ENCODE measurements around the gene CDC42EP3.

The CDC42EP3 gene

DNA sequence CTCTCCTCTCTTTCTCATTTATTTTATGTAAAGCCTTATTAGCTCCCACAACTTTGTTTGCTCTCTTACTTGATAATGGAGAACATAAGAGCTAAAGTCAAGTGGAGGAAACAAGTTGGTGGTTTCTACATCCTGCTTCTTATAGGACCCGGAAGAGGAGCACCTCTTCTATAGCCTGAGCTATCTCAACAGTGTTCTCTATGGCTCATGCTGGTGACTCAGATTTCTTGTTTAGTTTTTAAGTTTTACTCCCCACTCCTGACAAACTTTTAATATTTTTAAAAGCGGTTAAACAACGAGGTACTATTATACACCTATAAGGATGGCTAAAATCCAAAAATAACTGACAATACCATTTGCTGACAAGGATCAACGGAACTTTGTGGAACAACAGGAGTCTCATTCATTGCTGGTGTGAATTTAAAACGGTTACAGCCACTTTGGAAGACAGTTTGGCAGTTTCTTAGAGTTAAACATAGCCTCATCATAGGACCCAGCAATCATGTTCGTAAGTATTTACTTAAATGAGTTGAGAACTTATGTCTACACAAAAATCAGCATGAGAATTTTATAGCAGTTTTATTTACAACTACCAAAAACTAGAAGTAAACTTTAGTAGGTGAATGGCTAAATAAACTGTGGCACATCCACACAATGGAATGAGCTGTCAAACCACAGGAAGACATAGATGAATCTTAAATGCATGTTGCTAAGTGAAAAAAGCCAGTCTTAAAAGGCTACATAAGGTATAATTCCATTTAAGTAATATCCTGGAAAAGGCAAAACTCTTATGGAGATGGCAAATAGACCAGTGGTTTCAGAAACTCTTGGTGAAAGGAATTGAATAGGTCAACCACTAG is 12.7 kb upstream of the CDC42EP3 start:
- H3K27ac ChIP-seq, result no peak overlapping the region
- TF ChIP-seq ZFX (IDR thresholded peaks at IDR 0.05), result no peak
- TF ChIP-seq CTCF (conservative IDR thresholded peaks at IDR 0.05), result no peak

DNA sequence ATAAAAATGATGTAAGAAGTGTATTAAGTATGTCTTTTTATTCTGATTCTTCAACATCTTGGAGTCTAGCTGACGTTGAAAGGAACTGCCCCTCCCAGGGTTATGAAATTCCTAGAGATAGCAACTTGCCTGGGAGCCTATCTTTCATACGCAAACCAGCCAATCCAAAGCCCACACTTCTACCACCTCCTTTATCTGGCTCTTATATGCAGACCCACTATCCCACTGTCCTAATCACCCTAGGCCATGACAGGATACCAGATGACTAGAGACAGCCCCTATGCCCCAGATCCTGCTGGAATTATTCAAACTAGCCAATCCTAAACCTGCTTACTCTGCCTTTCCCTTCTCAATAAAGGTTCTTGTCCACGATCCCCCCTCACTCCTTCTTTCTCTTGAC is 11.8 kb upstream of the CDC42EP3 start:
- TF ChIP-seq ZFX (IDR thresholded peaks at IDR 0.05) (no peak), CTCF (conservative IDR thresholded peaks at IDR 0.05) (no peak)
- H3K27ac ChIP-seq, result no peak overlapping the region

GRCh38 chr2:37682473-37682872 is 11.0 kb upstream of the CDC42EP3 start:
- TF ChIP-seq ZFX (IDR thresholded peaks at IDR 0.05), result no peak
- H3K27ac ChIP-seq, result no peak overlapping the region

DNA sequence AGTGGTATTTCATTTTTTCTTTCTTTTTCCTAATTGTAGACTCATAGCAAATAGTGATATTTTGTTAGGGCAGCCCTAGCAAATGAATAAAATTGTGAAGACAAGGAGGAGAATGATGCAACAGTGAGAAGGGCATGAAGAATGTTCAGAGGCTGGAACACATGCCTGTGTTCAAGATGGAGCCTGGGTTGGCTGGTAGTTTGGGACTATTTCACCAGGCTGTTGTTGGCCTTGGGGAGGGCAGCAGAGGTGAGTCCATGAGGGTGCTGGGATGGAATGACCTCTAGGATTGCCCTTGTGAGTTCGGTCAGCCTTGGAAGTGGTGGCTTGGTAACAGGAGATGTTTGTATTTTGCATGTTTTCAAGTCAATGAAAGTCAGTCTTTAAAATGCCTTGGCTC is 10.1 kb upstream of the CDC42EP3 start:
- TF ChIP-seq ZFX (IDR thresholded peaks at IDR 0.05) (no peak), CTCF (conservative IDR thresholded peaks at IDR 0.05) (no peak)
- H3K27ac ChIP-seq, result no peak overlapping the region

GRCh38 chr2:37679072-37679695 is 7.7 kb upstream of the CDC42EP3 start:
- peak overlapping the region; percentile 83 for H3K27ac ChIP-seq
- TF ChIP-seq ZFX (IDR thresholded peaks at IDR 0.05) (no peak), CTCF (conservative IDR thresholded peaks at IDR 0.05) (no peak)

DNA sequence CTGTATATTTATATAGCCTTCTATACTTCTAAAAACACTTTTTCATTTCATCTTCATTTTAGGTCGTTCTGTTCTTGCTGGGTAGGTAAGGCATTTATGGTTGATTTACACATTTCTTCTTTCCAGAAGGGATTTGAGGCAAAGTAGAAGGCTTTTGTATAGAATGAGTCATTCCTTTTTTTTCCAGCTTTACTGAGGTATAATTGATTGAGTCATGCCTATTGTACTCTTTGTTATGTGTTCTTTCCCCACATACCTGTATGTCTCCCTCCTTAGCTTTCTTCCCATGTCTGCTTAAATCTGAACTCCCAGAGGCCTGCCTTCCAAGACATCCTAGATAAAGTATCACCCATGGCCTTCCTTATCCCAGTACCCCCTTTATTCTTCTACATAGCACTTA is 4.8 kb upstream of the CDC42EP3 start:
- no peak overlapping the region for H3K27ac ChIP-seq

GRCh38 chr2:37674946-37675345 is 3.5 kb upstream of the CDC42EP3 start:
- TF ChIP-seq CTCF (conservative IDR thresholded peaks at IDR 0.05), result no peak
- no peak for TF ChIP-seq ZFX (IDR thresholded peaks at IDR 0.05)
- no peak overlapping the region for H3K27ac ChIP-seq

More for the DNA sequence above, 4.8 kb upstream of the CDC42EP3 start:
- no peak for TF ChIP-seq CTCF (conservative IDR thresholded peaks at IDR 0.05)
- no peak for TF ChIP-seq ZFX (IDR thresholded peaks at IDR 0.05)

Data from C4-2B (cell line).